A673 (cell line): Measurements from ENCODE around the gene HMOX2. TPM values are rescaled to one million over a fixed set of nuclear protein-coding genes. Genes with fewer than 3 reads are reported as not detected.

Experiments
- BruUV-seq: library from RNA; stranded (reverse); fragments of 400-500 nt; replicated peaks from 2 replicates; lab custom pipeline; 2021; lab: Mats Ljungman, UMichigan
- CTCF ChIA-PET: fragments of 300-600 bp; sonication (Branson Sonifier 250); formaldehyde crosslinking; loops from one replicate; lab custom pipeline; 2022; ENCODE audit warnings: antibody characterized with exemption; lab: Charles Lee
- POLR2A ChIA-PET: fragments of 300-600 bp; sonication (Branson Sonifier 250); formaldehyde crosslinking; loops from one replicate; lab custom pipeline; 2022; ENCODE audit warnings: antibody characterized with exemption; ENCODE audit not compliant: low non-redundant PET; lab: Charles Lee
- DNase-seq: peaks from one replicate; pipeline ENCODE4 v3.0.0-alpha.2; 2015; ENCODE audit warnings: low spot score
- H3K27ac ChIP-seq: fragments of 200-600 bp; sonication (generic); 2 replicates; pipeline ENCODE4 v1.5.1; 2016; ENCODE audit warnings: mixed run types, low read depth, mild to moderate bottlenecking, mixed read lengths, antibody characterized with exemption, low read length; ENCODE audit not compliant: poor library complexity, severe bottlenecking
- H3K27me3 ChIP-seq: fragments of 200-600 bp; sonication (generic); replicated peaks from 2 replicates; pipeline ENCODE4 v1.6.1; 2017; ENCODE audit warnings: mixed run types, low read depth, mild to moderate bottlenecking, mixed read lengths, antibody characterized with exemption, low read length; ENCODE audit not compliant: insufficient read depth, poor library complexity
- H3K36me3 ChIP-seq: fragments of 200-600 bp; sonication (generic); 2 replicates; pipeline ENCODE4 v1.6.1; 2016; ENCODE audit warnings: mixed run types, mild to moderate bottlenecking, mixed read lengths, antibody characterized with exemption, low read length; ENCODE audit not compliant: insufficient read depth, poor library complexity, severe bottlenecking
- H3K4me1 ChIP-seq: fragments of 200-600 bp; sonication (generic); 2 replicates; pipeline ENCODE4 v1.6.1; 2017; ENCODE audit warnings: mixed run types, mild to moderate bottlenecking, mixed read lengths, antibody characterized with exemption, low read length; ENCODE audit not compliant: insufficient read depth, poor library complexity, severe bottlenecking
- H3K4me3 ChIP-seq: fragments of 200-600 bp; sonication (generic); 2 replicates; pipeline ENCODE4 v1.5.1; 2016; ENCODE audit warnings: low read depth, mixed run types, mild to moderate bottlenecking, mixed read lengths, low read length; ENCODE audit not compliant: poor library complexity, severe bottlenecking
- H3K9me3 ChIP-seq: fragments of 200-600 bp; sonication (generic); 2 replicates; pipeline ENCODE4 v1.6.1; 2016; ENCODE audit warnings: mixed run types, low read depth, mild to moderate bottlenecking, mixed read lengths, antibody characterized with exemption, low read length; ENCODE audit not compliant: poor library complexity, severe bottlenecking
- EZH2 ChIP-seq: fragments of 200-600 bp; sonication (generic); IDR thresholded peaks from 2 replicates; pipeline ENCODE4 v1.6.1; 2017; ENCODE audit warnings: borderline replicate concordance, low read depth, mild to moderate bottlenecking, mixed read lengths, antibody characterized with exemption, low read length; ENCODE audit not compliant: poor library complexity, severe bottlenecking
- intact Hi-C: fragments of 100-400 bp; cut with micrococcal nuclease; formaldehyde crosslinking; loops from one replicate; pipeline ENCODE4 v1.10.0; 2022; ENCODE audit not compliant: unreplicated experiment
- total RNA-seq: library from RNA; stranded (reverse); gene quantifications from 2 replicates; pipeline ENCODE4 v1.2.3, GENCODE V29; 2021
- TF ChIP-seq, protein P1 (sequence below): fragments of 300-800, 200-600 bp; sonication (generic); conservative IDR thresholded peaks from 2 replicates; pipeline ENCODE4 v1.5.1; 2017; ENCODE audit warnings: low read depth, mild to moderate bottlenecking, antibody characterized with exemption, low read length, moderate library complexity, mixed read lengths

Gene HMOX2
- total RNA-seq, 1 experiment from 2014 or later: 63.0 TPM

GRCh38 chr16:4499196-4499555, 23.0 kb downstream of the HMOX2 start:
- H3K27ac ChIP-seq: no peak overlapping the region
- H3K9me3 ChIP-seq: no peaks in the 10 kb centered on the region
- TF ChIP-seq, protein P1, sequence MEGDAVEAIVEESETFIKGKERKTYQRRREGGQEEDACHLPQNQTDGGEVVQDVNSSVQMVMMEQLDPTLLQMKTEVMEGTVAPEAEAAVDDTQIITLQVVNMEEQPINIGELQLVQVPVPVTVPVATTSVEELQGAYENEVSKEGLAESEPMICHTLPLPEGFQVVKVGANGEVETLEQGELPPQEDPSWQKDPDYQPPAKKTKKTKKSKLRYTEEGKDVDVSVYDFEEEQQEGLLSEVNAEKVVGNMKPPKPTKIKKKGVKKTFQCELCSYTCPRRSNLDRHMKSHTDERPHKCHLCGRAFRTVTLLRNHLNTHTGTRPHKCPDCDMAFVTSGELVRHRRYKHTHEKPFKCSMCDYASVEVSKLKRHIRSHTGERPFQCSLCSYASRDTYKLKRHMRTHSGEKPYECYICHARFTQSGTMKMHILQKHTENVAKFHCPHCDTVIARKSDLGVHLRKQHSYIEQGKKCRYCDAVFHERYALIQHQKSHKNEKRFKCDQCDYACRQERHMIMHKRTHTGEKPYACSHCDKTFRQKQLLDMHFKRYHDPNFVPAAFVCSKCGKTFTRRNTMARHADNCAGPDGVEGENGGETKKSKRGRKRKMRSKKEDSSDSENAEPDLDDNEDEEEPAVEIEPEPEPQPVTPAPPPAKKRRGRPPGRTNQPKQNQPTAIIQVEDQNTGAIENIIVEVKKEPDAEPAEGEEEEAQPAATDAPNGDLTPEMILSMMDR: no peak
- TF ChIP-seq EZH2: no peak
- ChIA-PET POLR2A (interaction anchor here (0.5 kb wide), 1 partner anchor 162 kb away, joined by 3 read pairs; no protein-coding TSS in a partner anchor), CTCF (no interaction called here)
- intact Hi-C loops: no loop called here
- no peak for DNase-seq
- no TSS peak for BruUV-seq
- no peak overlapping the region for H3K4me3 ChIP-seq
- no peaks in the 10 kb centered on the region for H3K27me3 ChIP-seq
- no peaks in the 10 kb centered on the region for H3K36me3 ChIP-seq
- H3K4me1 ChIP-seq: peaks cover 5% of the 10 kb centered on the region

DNA sequence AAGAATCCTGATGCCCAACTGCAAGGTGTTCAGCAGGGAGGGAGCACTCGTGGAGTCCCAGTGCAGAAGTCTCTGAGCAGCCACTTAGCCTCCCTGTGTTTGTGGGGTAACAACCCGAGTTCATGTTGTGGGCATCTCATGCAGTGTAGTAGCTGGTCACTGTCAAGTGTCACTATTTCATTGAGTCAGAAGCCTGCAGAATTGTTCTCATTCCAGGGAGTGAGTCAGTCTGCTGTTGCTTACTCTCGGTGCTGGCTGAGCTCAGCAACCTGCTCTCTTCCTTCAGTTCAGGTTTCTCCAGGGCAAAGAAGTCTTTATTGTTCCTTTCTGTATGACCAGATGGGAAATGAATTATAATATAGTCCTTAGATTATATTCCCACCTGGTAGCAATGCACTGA, 24.1 kb downstream of the HMOX2 start:
- ChIA-PET POLR2A (no interaction called here), CTCF (interaction anchor here (1.2 kb wide), 1 partner anchor 48 kb away, joined by 3 read pairs; no protein-coding TSS in a partner anchor)
- intact Hi-C loops: no loop called here
- Histone ChIP-seq H3K27me3 (no peaks in the 10 kb centered on the region), H3K9me3 (no peaks in the 10 kb centered on the region), H3K36me3 (no peaks in the 10 kb centered on the region), H3K27ac (no peak overlapping the region), H3K4me3 (no peak overlapping the region), H3K4me1 (peaks cover 3% of the 10 kb centered on the region)
- no peak for DNase-seq
- no peak for TF ChIP-seq EZH2
- no TSS peak for BruUV-seq

DNA sequence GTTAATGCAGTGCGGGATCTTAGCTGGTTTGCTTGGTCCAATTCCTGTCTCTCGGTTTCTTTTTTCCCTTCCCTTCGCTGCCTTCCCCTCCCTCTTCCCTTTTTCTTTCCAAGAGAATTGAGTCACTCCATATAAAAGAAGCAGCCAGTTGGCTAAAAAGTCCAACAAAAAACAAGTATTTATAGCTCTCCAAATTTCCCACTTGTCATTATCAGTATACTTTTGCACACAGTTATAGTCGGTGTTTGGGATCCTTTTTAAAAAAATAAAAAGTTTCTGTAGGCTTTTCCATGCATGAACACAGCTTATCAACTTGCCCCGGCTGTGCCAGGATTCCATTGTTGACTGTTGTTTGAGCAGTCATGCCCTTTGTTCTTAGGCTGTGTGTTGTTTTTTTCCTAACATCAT, 24.9 kb downstream of the HMOX2 start:
- H3K4me3 ChIP-seq: no peak overlapping the region
- H3K27ac ChIP-seq: no peak overlapping the region

More for the DNA sequence above, 24.9 kb downstream of the HMOX2 start:
- ChIA-PET POLR2A (no interaction called here), CTCF (no interaction called here)
- no TSS peak for BruUV-seq
- intact Hi-C loops: no loop called here
- DNase-seq: no peak
- Histone ChIP-seq H3K4me1 (no peaks in the 10 kb centered on the region), H3K27me3 (no peaks in the 10 kb centered on the region), H3K36me3 (no peaks in the 10 kb centered on the region), H3K9me3 (no peaks in the 10 kb centered on the region)
- TF ChIP-seq, protein P1: no peak
- no peak for TF ChIP-seq EZH2
